ENCODE data around the gene PUM1. TPM values are rescaled to one million over a fixed set of nuclear protein-coding genes. Genes with fewer than 3 reads are reported as not detected.

PUM1 gene
- total RNA-seq, 4 donors from 2014 or later = 118 to 191 (median 132) TPM

GRCh38 chr1:30892671-30893073 is 172.8 kb downstream of the PUM1 start:
- Histone ChIP-seq H3K4me1 (peaks cover 9 to 19% of the 10 kb centered on the region in 2 donors), H3K27ac (no peak overlapping the region), H3K9me3 (no peaks in the 10 kb centered on the region), H3K4me3 (replicated peaks in 1 of 3) (no peak overlapping the region), H3K36me3 (no peaks in the 10 kb centered on the region), H3K27me3 (no peaks in the 10 kb centered on the region)
- TF ChIP-seq POLR2A (IDR thresholded peaks at IDR 0.05) (peak in 1 of 2 donors; percentile 5), CTCF (IDR thresholded peaks at IDR 0.05) (no peak)
- 79 to 86% methylated on average over 4 to 6 of the region's 6 CpGs for WGBS, 2 donors
- no peak for DNase-seq
- intact Hi-C loops (cut with DNase I) = no loop called here

GRCh38 chr1:30891227-30891552 is 174.3 kb downstream of the PUM1 start:
- Histone ChIP-seq H3K27ac (no peak overlapping the region), H3K27me3 (no peaks in the 10 kb centered on the region), H3K4me1 (peaks cover 9 to 19% of the 10 kb centered on the region in 2 donors), H3K9me3 (no peaks in the 10 kb centered on the region), H3K4me3 (replicated peaks in 1 of 3) (no peak overlapping the region), H3K36me3 (no peaks in the 10 kb centered on the region)
- intact Hi-C loops (cut with DNase I) = no loop called here
- WGBS, 2 donors = 87 to 96% methylated on average over 3 to 5 of the region's 5 CpGs
- DNase-seq = no peak
- no peak for TF ChIP-seq CTCF (IDR thresholded peaks at IDR 0.05)
- TF ChIP-seq POLR2A (IDR thresholded peaks at IDR 0.05) = no peak

- Histone ChIP-seq H3K36me3 (no peaks in the 10 kb centered on the region), H3K9me3 (no peaks in the 10 kb centered on the region), H3K27me3 (no peaks in the 10 kb centered on the region), H3K27ac (no peak overlapping the region), H3K4me3 (replicated peaks in 1 of 3) (no peak overlapping the region), H3K4me1 (peaks cover 9 to 19% of the 10 kb centered on the region in 2 donors)
- TF ChIP-seq POLR2A (IDR thresholded peaks at IDR 0.05) (no peak), CTCF (IDR thresholded peaks at IDR 0.05) (no peak)
- 83 to 87% methylated on average over 5 to 6 of the region's 10 CpGs for WGBS, 2 donors
- DNase-seq = no peak
- intact Hi-C loops (cut with DNase I) = no loop called here
Measured at GRCh38 chr1:30890502-30891226, 174.9 kb downstream of the PUM1 start.

GRCh38 chr1:30889511-30889910 is 176.0 kb downstream of the PUM1 start:
- no peaks in the 10 kb centered on the region for H3K27me3 ChIP-seq
- no peaks in the 10 kb centered on the region for H3K36me3 ChIP-seq
- TF ChIP-seq CTCF (IDR thresholded peaks at IDR 0.05) (no peak), POLR2A (IDR thresholded peaks at IDR 0.05) (no peak)
- no peak for DNase-seq
- WGBS, 2 donors = 95 to 97% methylated on average over 5 of the region's 5 CpGs
- peaks cover 9 to 19% of the 10 kb centered on the region in 2 donors for H3K4me1 ChIP-seq
- no peaks in the 10 kb centered on the region for H3K9me3 ChIP-seq
- intact Hi-C loops (cut with DNase I) = no loop called here
- H3K4me3 ChIP-seq (replicated peaks in 1 of 3) = no peak overlapping the region
- no peak overlapping the region for H3K27ac ChIP-seq

GRCh38 chr1:30888975-30889374 is 176.5 kb downstream of the PUM1 start:
- Histone ChIP-seq H3K27ac (peak overlapping the region in 2 of 3 donors; percentile 2 to 40), H3K36me3 (no peaks in the 10 kb centered on the region), H3K27me3 (no peaks in the 10 kb centered on the region), H3K4me1 (peaks cover 9 to 19% of the 10 kb centered on the region in 2 donors), H3K4me3 (replicated peaks in 1 of 3) (no peak overlapping the region), H3K9me3 (no peaks in the 10 kb centered on the region)
- TF ChIP-seq CTCF (IDR thresholded peaks at IDR 0.05) (no peak), POLR2A (IDR thresholded peaks at IDR 0.05) (no peak)
- DNase-seq = no peak
- WGBS, 2 donors = 81 to 86% methylated on average over 3 of the region's 3 CpGs
- intact Hi-C loops (cut with DNase I) = no loop called here

Measured in thyroid gland (tissue), 4 donors.